GM19463 (cell line): Measurements from ENCODE around the gene WDR59.
"Not testable (repeated sequence)": the region's sequence is repeated elsewhere in the genome, so short reads cannot be mapped to it uniquely, and the experiment has no call there.

Experiments
- ATAC-seq: cut with Tn5 transposase; IDR thresholded peaks from one replicate; pipeline ENCODE4 v1.9.1; 2021; ENCODE audit warnings: mild to moderate bottlenecking, moderate library complexity; ENCODE audit not compliant: unreplicated experiment

Gene WDR59

DNA sequence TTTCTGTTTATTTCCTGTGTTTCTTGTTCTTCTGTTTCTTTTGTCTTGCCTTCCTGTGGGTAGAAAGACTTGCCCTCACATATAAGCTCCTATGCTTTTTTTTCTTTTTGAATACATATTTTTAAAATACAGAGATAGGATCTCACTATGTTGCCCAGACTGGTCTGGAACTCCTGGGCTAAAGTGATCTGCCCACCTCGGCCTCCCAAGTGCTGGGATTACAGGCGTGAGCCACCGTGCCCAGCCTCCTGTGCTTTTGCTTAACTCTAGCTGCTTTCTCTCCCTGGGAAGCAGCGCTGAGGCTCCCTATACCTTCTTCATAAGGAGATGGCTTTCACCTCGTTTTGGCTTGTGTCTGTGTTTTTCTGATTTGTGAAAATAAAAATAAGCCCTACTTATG lies 116.9 kb downstream of the WDR59 start:
- no peak for ATAC-seq

DNA sequence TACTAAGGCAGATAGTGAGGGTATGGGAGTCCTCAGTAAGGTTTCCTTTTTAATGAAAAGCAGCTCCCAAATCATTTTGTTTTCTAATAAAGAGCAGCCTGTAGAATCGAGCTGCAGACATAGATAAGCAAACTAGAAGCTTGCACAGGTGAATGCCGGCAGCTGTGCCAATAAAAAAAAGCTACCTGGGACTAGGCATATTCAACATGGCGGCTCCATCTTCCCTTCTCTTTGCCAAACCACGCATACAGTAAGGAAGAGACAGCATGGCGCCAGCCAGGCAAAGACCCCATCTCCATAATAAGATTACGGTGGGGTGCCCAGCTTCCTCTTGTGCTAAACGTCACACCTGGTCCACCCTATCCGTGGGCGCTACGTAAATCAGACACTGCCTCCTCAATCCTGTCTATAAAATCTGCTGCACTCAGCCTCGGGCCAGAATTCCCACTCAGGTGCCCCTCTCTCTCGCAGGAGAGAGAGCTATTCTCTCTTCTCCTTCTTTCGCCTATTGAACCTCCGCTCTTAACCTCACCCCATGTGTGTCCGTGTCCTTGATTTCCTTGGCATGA lies 117.6 kb downstream of the WDR59 start:
- no peak for ATAC-seq

DNA sequence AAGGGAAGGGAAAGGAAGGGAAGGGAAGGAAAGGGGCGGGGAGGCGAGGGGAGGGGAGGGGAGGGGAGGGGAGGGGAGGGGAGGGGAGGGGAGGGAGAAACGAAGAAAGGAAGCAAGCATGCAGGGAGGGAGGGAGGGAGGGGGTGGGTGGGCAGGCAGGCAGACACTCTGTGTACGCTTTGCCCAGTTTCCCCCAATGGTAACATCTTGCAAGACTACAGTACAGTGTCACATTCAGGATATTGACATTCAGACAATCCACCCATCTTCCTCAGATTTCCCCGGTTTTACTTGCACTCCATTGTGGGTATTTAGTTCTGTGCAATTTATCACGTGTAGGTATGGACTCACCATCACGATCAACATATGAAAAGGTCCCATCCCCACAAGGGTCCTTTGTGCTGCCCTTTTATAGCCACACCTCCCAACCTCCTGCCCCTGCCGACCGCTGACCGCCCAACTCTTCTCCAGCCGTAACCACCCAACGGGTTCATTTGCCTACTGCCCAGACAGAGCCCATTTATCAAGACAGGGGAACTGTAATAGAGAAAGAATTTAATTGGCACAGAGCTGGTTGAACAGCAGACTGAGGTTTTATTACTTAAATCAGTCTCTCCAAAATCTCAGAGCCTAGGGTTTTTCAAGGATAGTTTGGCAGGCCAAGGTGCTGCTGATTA lies 118.9 kb downstream of the WDR59 start:
- no peak for ATAC-seq

DNA sequence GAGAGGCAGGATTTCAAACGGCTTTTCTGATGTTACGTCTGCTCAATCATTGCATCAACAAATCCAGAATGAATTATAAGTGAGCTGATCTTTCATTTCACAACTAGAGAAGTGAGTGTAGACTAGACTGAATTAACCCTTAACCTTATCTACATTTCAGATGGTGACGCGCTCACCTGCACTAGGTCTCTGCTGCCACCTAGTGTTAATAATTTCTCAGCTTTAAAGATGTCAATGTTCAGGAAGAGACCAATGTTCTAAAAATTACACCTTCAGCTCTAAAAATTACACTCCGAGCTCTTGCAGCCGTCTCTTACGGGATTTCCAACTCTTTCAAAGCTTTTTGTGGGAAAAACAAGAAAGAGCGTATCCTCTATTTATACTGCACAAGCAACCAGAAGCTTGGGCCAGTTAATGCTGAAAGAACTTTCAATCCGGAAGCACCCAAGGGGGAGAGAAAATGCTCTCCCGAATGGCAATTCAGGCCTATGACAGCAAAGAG lies 122.1 kb downstream of the WDR59 start:
- ATAC-seq: peak; percentile 58

DNA sequence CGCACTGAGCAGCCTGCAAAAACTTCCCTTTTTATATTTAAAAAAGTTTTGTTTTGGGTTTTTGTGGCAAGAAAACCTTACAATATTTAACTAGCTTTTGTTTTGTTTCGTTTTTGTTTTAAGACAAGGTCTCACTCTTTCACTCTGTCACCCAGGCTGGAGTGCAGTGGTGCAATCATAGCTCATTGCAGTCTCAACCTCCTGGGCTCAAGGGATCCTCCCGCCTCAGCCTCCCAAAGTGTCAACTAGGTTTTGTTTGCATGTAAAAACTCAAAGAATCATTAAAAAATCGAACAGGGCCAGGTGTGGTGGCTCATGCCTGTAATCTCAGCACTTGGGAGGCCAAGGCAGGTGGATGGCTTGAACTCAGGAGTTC lies 132.4 kb downstream of the WDR59 start:
- ATAC-seq: no peak

DNA sequence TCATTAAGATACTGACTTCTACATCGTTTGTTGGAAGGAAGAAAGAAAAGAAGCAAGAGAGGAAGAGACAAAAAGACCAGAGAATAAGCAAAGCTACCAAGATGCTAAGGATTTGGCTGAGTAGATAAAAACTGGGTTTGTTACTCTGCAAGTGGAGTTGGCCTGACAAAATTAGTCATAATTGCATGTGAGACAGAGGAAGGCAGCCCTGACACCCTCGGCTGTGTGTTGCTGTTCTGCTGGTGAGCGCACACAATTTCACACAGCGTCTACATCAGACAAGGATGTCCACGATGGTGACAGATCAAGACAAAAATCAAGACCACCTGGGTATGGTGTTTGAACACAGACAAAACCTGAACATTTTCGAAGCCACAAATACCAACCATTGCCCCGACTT lies 134.9 kb downstream of the WDR59 start:
- ATAC-seq: no peak

DNA sequence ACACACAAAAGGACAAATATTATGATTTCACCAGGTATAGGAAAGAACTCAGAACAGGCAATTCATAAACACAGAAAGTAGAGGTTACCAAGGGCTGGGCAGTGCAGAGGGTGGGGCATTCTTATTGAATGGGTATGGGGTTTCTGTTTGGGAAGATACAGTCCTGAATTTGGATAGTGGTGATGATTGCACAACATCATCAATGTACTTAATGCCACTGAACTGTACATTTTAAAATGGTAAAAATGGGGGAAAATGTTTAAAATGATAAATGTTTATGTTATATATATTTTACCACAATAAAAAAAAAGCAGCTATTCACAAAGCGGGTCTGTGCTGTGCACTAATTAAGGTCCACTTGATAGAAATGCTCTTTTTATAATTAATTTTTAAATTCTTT lies 137.7 kb downstream of the WDR59 start:
- no peak for ATAC-seq

DNA sequence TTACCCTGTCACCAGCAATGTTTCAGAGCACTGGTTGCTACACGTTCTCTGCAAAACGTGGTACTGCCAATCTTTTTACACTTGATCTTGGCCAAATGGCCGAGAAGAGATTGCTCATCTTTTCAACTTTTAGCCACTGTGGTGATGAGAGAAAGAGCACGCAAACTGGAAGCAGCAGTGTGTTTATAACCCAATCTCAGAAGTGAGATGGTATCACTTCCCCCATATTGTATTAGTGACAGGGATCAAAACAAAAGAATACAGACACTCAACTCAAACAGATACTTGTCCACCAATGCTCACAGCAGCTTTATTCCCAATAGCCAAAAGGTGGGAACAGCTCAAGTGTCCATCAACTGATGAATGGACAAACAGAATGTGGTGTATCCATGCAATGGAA lies 138.2 kb downstream of the WDR59 start:
- ATAC-seq: no peak

DNA sequence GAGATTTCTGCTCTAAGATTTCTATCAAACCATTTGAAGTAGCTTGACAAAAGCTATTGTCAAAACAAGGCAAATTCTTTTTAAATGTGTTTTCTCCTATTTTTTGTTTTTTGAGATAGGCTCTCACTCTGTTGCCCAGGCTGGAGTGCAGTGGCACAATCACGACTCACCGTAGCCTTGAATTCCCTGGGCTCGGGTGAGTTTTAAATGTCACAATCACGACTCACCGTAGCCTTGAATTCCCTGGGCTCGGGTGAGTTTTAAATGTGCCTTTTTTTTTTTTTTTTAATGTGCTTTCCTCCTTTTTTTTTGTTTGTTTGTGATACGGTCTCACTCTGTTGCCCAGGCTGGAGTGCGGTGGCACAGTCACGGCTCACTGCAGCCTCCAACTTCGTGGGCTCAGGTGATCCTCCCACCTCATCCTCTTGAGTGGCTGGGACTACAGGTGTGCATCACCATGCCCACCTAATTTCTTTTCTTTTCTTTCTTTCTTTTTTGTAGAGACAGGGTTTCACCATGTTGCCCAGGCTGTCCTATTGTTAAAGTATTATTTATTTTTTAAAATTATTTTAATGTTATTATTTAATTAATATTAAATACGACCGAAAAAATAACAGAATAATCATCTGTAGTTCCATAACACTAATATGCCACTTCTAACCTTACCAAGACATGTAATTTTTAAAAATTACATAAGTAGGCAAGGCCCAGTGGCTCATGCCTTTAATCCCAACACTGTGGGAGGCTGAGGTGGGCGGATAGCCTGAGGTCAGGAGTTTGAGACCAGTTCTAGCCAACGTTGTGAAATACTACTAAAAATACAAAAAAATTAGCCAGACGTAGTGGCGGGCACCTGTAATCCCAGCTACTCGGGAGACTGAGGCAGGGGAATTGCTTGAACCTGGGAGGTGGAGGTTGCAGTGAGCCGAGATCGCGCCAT lies 140.6 kb downstream of the WDR59 start:
- ATAC-seq: no peak

DNA sequence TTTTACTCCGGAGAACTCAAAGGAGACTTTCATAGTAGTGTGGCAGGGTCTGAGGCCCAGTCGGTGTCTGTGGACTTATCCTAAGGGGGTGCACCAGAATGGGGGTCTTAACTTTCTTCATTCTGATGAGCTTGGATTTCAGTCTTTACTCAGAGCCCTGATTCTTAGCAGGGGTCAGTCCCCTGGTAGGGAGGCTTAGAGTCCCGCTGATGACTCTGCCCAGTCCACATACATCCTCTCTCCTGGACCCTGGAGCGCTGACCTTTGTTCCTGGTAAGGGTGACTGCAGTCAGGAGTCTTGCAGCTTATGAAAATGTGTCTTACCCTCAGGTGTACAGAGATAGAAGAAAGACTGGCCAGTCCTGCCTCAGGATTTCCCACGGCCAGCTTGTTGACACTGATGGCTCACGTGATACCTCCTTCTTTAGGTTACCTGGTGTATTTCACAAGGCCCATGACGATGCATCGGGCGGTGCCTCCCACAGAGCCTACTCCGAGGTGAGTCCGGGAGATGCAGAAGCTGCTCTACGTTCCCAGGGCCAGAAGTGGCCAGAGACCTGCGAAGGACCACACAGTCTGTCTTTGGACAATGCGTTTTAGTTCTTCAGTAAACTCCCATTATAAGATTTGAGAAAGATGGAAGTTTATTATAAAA lies 141.4 kb downstream of the WDR59 start:
- not testable (repeated sequence) for ATAC-seq

DNA sequence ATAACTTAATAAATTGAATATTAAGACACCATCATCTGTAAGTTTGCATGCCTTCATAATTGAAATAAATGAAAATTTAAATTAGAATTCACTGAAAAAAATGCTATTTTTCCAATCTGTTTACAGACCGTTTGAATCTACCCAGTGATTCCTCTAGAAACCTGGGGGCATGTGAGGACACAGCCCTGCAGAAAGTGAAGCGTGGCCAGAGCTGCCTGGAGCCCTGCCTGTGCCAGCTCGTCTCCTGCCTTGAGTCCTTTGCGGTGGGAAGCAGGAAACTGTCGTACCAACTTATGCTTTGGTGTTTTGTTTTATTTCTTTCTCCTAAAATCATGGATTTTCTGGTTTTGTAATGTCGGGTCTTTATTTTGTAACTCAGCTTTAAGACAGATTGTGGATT lies 142.5 kb downstream of the WDR59 start:
- ATAC-seq: no peak

DNA sequence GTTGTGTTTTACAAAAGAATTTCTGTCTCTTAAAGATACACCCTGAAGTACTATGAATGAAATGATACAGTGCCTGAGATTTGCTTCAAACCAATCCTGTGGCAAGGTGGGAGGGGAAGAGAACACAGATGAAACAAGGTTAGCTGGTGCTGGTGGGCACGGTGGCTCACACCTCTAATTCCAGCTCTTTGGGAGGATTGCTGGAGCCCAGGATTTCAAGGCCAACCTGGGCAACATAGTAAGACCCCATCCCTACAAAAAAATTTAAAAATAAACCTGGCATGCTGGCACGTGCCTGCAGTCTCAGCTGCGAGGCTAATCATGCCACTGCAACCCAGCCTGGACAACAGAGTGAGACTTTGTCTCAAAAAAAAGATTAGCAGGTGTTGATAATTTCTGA lies 143.0 kb downstream of the WDR59 start:
- no peak for ATAC-seq

DNA sequence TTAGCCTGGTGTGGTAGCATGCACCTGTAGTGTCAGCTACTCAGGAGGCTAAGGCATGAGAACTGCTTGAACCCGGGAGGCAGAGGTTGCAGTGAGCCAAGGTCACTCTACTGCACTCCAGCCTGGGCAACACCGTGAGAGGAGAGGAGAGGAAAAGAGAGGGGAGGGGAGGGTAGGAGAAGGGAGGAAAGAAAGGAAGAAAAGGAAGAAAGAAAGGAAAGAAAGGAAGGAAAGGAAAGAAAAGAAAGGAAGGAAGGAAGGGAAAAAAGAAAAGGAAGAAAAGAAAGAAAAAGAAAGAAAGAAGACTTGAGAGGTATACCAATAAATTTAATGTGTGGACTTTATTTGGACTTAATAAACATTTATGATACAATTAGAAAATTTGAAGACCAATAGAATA lies 143.5 kb downstream of the WDR59 start:
- ATAC-seq: no peak

DNA sequence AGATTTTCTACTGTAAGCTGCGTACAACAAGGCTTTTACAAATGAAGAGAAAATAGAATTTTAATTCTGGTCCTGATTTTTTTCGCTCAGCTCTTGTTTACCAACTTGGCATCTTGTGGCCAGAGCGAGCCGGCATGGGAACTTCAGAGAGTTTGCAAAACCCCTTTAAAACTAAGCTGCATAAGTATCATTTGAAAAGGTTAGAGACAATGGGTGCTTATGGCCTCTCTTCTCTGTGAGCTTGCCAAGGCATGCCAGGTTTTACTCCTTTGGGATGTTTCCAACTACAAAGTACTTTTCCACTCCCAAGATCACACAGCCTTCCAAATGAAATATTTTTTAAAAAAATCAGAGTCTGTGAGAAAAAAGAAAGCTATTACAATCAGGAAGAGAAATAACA lies 147.9 kb downstream of the WDR59 start:
- no peak for ATAC-seq

DNA sequence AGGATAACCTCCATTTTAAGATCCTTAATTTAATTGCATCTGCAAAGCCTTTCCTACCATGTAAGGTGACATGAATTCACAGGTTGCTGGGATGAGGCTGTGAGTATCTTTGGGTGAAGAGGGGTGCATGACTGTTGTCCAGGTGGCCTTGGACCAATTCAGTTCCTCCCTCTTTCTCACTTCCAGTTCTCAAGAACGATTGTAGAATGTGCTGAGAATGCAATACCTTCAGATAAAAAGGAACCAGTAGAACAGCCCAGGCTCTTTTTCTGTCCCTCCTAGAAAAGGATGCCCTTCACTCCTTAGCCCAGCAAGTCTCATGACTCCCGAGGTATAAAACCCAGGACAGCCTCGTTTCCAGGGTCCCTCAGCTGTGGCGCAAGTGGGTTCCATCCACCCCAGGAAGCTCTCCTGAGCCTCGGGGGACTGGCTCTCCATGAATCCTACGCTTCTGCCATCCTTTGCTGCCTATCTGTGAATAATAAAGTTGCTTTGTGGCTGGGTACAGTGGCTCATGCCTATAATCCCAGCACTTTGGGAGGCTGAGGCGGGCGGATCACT lies 148.7 kb downstream of the WDR59 start:
- ATAC-seq: no peak

DNA sequence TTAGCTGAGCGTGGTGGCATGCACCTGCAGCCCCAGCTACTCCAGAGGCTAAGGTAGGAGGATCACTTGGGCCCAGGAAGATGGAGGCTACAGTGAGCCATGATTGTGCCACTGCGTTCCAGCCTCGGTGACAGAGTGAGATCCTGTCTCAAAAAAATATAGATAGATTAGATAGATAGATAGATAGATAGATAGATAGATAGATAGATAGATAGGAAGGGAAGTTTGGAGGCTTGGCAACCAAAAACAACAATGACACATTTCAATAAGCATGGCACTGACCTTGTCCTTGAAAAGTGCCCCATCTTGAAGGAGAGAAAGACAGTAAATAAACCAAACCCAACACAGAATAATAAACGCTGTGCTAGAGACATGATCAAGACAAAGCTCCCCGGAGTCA lies 152.7 kb downstream of the WDR59 start:
- no peak for ATAC-seq

DNA sequence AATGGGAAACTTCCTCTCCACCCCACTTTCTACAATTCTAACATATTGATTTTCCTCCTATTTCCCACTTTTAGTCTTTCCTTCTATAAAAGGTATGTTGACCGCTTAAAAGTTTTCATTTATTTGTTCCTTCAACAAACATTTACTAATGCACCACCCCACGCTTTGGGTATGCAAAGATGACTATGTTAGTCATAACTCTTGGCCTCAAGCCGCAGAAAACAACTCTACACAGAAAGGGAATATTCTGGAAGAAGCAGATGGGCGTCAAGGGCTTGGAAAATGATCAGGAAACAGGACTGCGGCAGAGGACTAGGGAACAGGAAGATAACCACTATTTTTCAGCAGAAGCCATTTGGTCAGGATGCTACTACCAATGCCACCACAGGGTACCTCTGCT lies 153.5 kb downstream of the WDR59 start:
- no peak for ATAC-seq

DNA sequence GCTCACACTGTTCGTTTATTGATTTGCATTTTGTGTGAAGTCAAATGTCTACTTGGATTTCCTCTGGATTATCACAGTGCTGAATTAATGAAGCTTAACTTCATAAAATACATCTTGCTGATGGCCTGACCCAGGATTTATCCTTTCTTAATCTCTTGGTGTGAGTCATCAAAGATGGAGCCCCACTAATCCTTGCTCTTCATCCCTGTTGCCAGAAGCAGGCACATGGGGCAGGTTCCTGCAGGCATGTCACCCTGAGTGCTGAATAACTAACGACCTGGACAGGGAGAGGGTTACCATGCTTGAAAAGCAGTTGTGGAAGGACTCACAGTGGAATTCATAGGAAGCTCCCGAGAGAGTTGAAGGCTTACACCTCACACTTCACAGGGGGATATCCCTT lies 154.3 kb downstream of the WDR59 start:
- no peak for ATAC-seq

DNA sequence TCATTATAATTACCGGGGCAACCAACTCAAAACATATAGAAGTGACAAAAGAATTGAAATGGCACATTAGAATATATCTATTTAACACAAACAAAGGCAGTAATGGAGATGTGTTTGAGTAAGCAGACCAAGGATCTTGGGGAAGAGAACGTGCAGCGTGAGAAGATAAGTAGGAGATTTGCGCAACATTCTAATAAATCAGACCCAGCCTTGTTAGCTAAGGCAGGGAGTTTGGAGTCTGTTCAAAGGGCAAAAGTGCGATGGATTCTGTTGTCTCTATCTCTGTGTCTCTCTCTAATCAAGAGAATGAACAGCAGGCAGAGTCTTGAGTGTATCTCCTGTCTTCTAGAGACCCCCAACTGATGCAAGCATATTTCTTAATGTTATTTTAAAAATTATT lies 155.3 kb downstream of the WDR59 start:
- ATAC-seq: no peak

DNA sequence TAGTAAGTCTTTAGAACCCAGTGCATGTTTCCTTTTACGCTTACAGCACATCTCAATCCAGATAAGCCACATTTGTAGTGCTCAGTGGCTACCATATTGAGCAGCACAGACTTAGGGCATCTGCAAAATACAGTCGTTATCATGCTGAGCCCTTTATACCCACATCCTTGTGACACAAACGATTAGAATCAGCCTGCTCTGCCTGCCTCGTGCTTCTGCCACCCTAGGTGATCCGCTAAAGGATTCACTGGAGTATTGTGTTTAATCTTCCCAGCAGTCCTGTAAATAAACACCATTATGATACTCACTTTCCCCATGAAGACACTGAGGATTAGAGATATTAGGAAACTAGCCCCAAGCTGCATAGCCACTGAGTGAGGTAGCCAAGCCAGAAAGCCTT lies 159.0 kb downstream of the WDR59 start:
- no peak for ATAC-seq

DNA sequence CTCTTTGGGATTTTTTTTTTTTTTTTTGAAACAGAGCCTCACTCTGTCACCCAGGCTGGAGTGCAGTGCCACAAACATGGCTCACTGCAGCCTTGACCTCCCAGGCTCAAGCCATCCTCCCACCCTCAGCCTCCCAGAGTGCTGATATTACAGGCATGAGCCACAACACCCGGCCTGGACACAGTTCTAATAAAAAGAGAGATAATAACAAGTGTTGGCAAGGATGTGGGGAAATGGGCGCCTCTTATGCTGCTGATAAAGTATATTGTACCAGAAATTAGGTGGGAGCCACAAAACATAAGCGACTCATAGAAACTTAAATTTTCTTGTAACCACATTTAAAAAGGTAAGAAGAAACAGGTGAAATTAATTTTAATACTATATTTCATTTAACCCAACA lies 159.9 kb downstream of the WDR59 start:
- no peak for ATAC-seq
